H1 (cell line): ENCODE data around the gene DTWD1. TPM values are rescaled to one million over a fixed set of nuclear protein-coding genes. Genes with fewer than 3 reads are reported as not detected.

ENCODE experiments used
- CTCF ChIA-PET: fragments of 300-600 bp; sonication (Branson Sonifier 250); formaldehyde crosslinking; loops from one replicate; lab custom pipeline; 2021; ENCODE audit not compliant: partially characterized antibody; lab: Charles Lee
- POLR2A ChIA-PET: fragments of 300-600 bp; sonication (Branson Sonifier 250); formaldehyde crosslinking; loops from one replicate; lab custom pipeline; 2021; ENCODE audit warnings: inconsistent platforms; ENCODE audit not compliant: partially characterized antibody; lab: Charles Lee
- DNase-seq, 2 experiments: peaks; one replicate each; pipeline versions ENCODE4 v3.0.0 to v3.0.0-alpha.2; 2010 to 2022; ENCODE audit warnings: low spot score in 2 of 2, low read depth in 1 of 2, mixed read lengths in 1 of 2
- FAIRE-seq: peaks from 2 replicates; lab custom pipeline; 2011; peaks lifted over from hg19 to GRCh38; lab: Jason Lieb, UNC
- H2AFZ ChIP-seq: 2 replicates; pipeline ENCODE4 v1.8.1; 2012; ENCODE audit warnings: low read length, inconsistent platforms
- H2AK5ac ChIP-seq: 2 replicates; pipeline ENCODE4 v1.6.1; 2013; ENCODE audit warnings: low read depth, low read length
- H2BK120ac ChIP-seq: replicated peaks from 2 replicates; pipeline ENCODE3; 2013; ENCODE audit warnings: low read depth, low read length, inconsistent platforms
- H2BK12ac ChIP-seq: 2 replicates; pipeline ENCODE4 v1.6.1; 2013; ENCODE audit warnings: low read depth, low read length
- H2BK15ac ChIP-seq: 2 replicates; pipeline ENCODE4 v1.6.1; 2013; ENCODE audit warnings: low read length
- H2BK20ac ChIP-seq: 2 replicates; pipeline ENCODE4 v1.6.1; 2013; ENCODE audit warnings: low read length
- H2BK5ac ChIP-seq: 2 replicates; pipeline ENCODE4 v1.6.1; 2013; ENCODE audit warnings: low read depth, low read length
- H3K14ac ChIP-seq: 2 replicates; pipeline ENCODE4 v1.6.1; 2013; ENCODE audit warnings: inconsistent platforms; ENCODE audit not compliant: insufficient read length
- H3K18ac ChIP-seq: 2 replicates; pipeline ENCODE4 v1.6.1; 2013; ENCODE audit warnings: low read length; ENCODE audit errors: extremely low read depth
- H3K23ac ChIP-seq: 2 replicates; pipeline ENCODE4 v1.6.1; 2013; ENCODE audit warnings: inconsistent platforms; ENCODE audit not compliant: insufficient read length
- H3K23me2 ChIP-seq: 2 replicates; pipeline ENCODE4 v1.6.1; 2013; ENCODE audit warnings: low read depth, low read length
- H3K27ac ChIP-seq: 2 replicates; pipeline ENCODE4 v1.6.1; 2011; ENCODE audit warnings: low read depth, low read length, inconsistent platforms
- H3K27me3 ChIP-seq, 4 experiments: replicated peaks in 1 of 4; 1 replicate in 1 of 4; 2 replicates in 3 of 4; pipeline versions ENCODE4 v1.6.1 to v1.8.1; 2011 to 2013; ENCODE audit warnings: low read length in 3 of 4, mild to moderate bottlenecking in 3 of 4, inconsistent platforms in 2 of 4, mixed read lengths in 2 of 4, moderate library complexity in 1 of 4; ENCODE audit not compliant: control insufficient read depth in 3 of 4, insufficient read depth in 3 of 4; ENCODE audit errors: extremely low read depth in 1 of 4
- H3K36me3 ChIP-seq, 4 experiments: 2 replicates each; pipeline versions ENCODE4 v1.6.1 to v1.8.1; 2011 to 2013; ENCODE audit warnings: mild to moderate bottlenecking in 4 of 4, low read length in 3 of 4, moderate library complexity in 2 of 4, control low read depth in 1 of 4, inconsistent platforms in 1 of 4; ENCODE audit not compliant: insufficient read depth in 4 of 4, control insufficient read depth in 2 of 4
- H3K4ac ChIP-seq: replicated peaks from 2 replicates; pipeline ENCODE3; 2013; ENCODE audit warnings: low read length, low read depth, mixed read lengths, inconsistent platforms; ENCODE audit not compliant: insufficient read length
- H3K4me1 ChIP-seq, 4 experiments: replicated peaks in 1 of 4; 1 replicate in 1 of 4; 2 replicates in 3 of 4; pipeline versions ENCODE4 v1.6.1 to v1.8.1; 2011 to 2013; ENCODE audit warnings: low read length in 3 of 4, inconsistent platforms in 2 of 4, mixed read lengths in 1 of 4; ENCODE audit not compliant: insufficient read depth in 4 of 4, control insufficient read depth in 3 of 4
- H3K4me2 ChIP-seq, 2 experiments: 2 replicates each; pipeline versions ENCODE4 v1.6.1 to v1.8.1; 2011 to 2013; ENCODE audit warnings: low read depth in 2 of 2, low read length in 2 of 2, control low read depth in 1 of 2, inconsistent platforms in 1 of 2, mild to moderate bottlenecking in 1 of 2; ENCODE audit not compliant: insufficient read depth in 1 of 2
- H3K4me3 ChIP-seq, 4 experiments: fragments of 200-600, 300-600 bp in 1 of 4; sonication (generic), shearing (Covaris generic), sonication (Bioruptor Twin) in 1 of 4; 2 replicates each; pipeline versions ENCODE4 v1.5.1 to v1.8.1; 2011 to 2016; ENCODE audit warnings: low read length in 4 of 4, low read depth in 3 of 4, control low read depth in 2 of 4, inconsistent platforms in 2 of 4, mild to moderate bottlenecking in 2 of 4, mixed read lengths in 1 of 4, moderate library complexity in 1 of 4; ENCODE audit not compliant: insufficient read depth in 2 of 4; ENCODE audit errors: extremely low read depth in 1 of 4
- H3K56ac ChIP-seq: replicated peaks from 2 replicates; pipeline ENCODE3; 2013; ENCODE audit warnings: low read depth, mild to moderate bottlenecking, mixed read lengths, low read length, inconsistent platforms; ENCODE audit not compliant: insufficient read length
- H3K79me1 ChIP-seq: 2 replicates; pipeline ENCODE4 v1.6.1; 2013; ENCODE audit warnings: low read depth, low read length, control low read depth
- H3K79me2 ChIP-seq, 2 experiments: 2 replicates each; pipeline versions ENCODE4 v1.6.1 to v1.8.1; 2012 to 2013; ENCODE audit warnings: low read length in 2 of 2, mild to moderate bottlenecking in 2 of 2, inconsistent platforms in 1 of 2; ENCODE audit not compliant: insufficient read depth in 2 of 2, control insufficient read depth in 1 of 2
- H3K9ac ChIP-seq, 4 experiments: replicated peaks in 1 of 4; 1 replicate in 1 of 4; 2 replicates in 3 of 4; pipeline versions ENCODE4 v1.6.1 to v1.8.1; 2011 to 2013; ENCODE audit warnings: low read depth in 3 of 4, low read length in 3 of 4, control low read depth in 2 of 4, mild to moderate bottlenecking in 2 of 4, moderate library complexity in 2 of 4, inconsistent platforms in 1 of 4; ENCODE audit errors: extremely low read depth in 1 of 4
- H3K9me3 ChIP-seq, 2 experiments: 2 replicates each; pipeline versions ENCODE4 v1.6.1 to v1.8.1; 2012 to 2013; ENCODE audit warnings: mild to moderate bottlenecking in 2 of 2, moderate library complexity in 2 of 2, control low read depth in 1 of 2, inconsistent platforms in 1 of 2, low read depth in 1 of 2, low read length in 1 of 2, mixed read lengths in 1 of 2; ENCODE audit not compliant: insufficient read depth in 2 of 2
- H4K20me1 ChIP-seq, 2 experiments: replicated peaks in 1 of 2; 2 replicates each; pipeline versions ENCODE3 to v1.8.1; 2011 to 2013; ENCODE audit warnings: inconsistent platforms in 2 of 2, low read length in 2 of 2, mild to moderate bottlenecking in 1 of 2; ENCODE audit not compliant: insufficient read depth in 2 of 2, control insufficient read depth in 1 of 2
- H4K5ac ChIP-seq: 2 replicates; pipeline ENCODE4 v1.6.1; 2013; ENCODE audit warnings: low read length, low read depth, mixed read lengths, inconsistent platforms; ENCODE audit not compliant: insufficient read length
- H4K8ac ChIP-seq: 2 replicates; pipeline ENCODE4 v1.8.0; 2013; ENCODE audit warnings: mild to moderate bottlenecking, moderate library complexity, low read length, inconsistent platforms; ENCODE audit not compliant: insufficient read depth; ENCODE audit errors: extremely low read depth
- H4K91ac ChIP-seq: replicated peaks from 2 replicates; pipeline ENCODE3; 2013; ENCODE audit warnings: low read length, mixed read lengths, inconsistent platforms; ENCODE audit not compliant: insufficient read length
- CBX5 ChIP-seq: fragments of 300-800, 300-1000 bp; sonication (generic); IDR thresholded peaks from 2 replicates; pipeline ENCODE4 v1.7.1; 2016; ENCODE audit warnings: antibody characterized with exemption, low read length, low read depth
- CBX8 ChIP-seq: fragments of 300-800, 300-1000 bp; sonication (generic); IDR thresholded peaks from 2 replicates; pipeline ENCODE4 v1.7.1; 2016; ENCODE audit warnings: low read depth, low read length, borderline replicate concordance
- HDAC6 ChIP-seq: IDR thresholded peaks from one replicate; pipeline ENCODE4 v1.7.1; 2012; ENCODE audit warnings: low read depth, mild to moderate bottlenecking, inconsistent platforms, low read length, moderate library complexity
- MAFK ChIP-seq: IDR thresholded peaks from 2 replicates; pipeline ENCODE4 v1.6.1; 2012; ENCODE audit warnings: low read depth, mild to moderate bottlenecking, improper control_type of control experiment, low read length
- NANOG ChIP-seq: IDR thresholded peaks from 2 replicates; pipeline ENCODE4 v1.6.1; 2011; ENCODE audit warnings: low read length, low read depth, mild to moderate bottlenecking, inconsistent platforms; ENCODE audit not compliant: insufficient read depth, poor library complexity, severe bottlenecking
- PHF8 ChIP-seq: fragments of 200-600 bp; sonication (generic); conservative IDR thresholded peaks from 2 replicates; pipeline ENCODE4 v1.7.1; 2012; ENCODE audit warnings: low read depth, mild to moderate bottlenecking, inconsistent platforms, low read length, moderate library complexity
- RAD21 ChIP-seq, 2 experiments: IDR thresholded peaks in 1 of 2; conservative IDR thresholded peaks in 1 of 2; 2 replicates each; pipeline ENCODE4 v1.6.1; 2011; ENCODE audit warnings: low read depth in 2 of 2, low read length in 2 of 2, improper control_type of control experiment in 1 of 2, inconsistent platforms in 1 of 2, mild to moderate bottlenecking in 1 of 2, moderate library complexity in 1 of 2
- RFX5 ChIP-seq: IDR thresholded peaks from 2 replicates; pipeline ENCODE4 v1.6.1; 2011; ENCODE audit warnings: low read depth, low read length, improper control_type of control experiment, borderline replicate concordance
- SIX5 ChIP-seq: IDR thresholded peaks from 2 replicates; pipeline ENCODE4 v1.6.1; 2011; ENCODE audit warnings: mild to moderate bottlenecking, low read depth, low read length
- SRF ChIP-seq: IDR thresholded peaks from 2 replicates; pipeline ENCODE4 v1.6.1; 2011; ENCODE audit warnings: mild to moderate bottlenecking, low read depth, low read length, moderate library complexity
- TCF12 ChIP-seq: IDR thresholded peaks from 2 replicates; pipeline ENCODE4 v1.6.1; 2011; ENCODE audit warnings: low read depth, mild to moderate bottlenecking, low read length
- YY1 ChIP-seq: IDR thresholded peaks from 2 replicates; pipeline ENCODE4 v1.6.1; 2011; ENCODE audit warnings: low read depth, mild to moderate bottlenecking, low read length
- WGBS, 2 experiments: shearing (Covaris generic) in 1 of 2; methylation state at CpG; one replicate each; pipeline versions ENCODE4 v1.1.6 to v1.1.7; 2013 to 2015; ENCODE audit warnings: low lambda C conversion rate in 2 of 2, mixed read lengths in 2 of 2, inconsistent platforms in 1 of 2, low coverage in 1 of 2, missing lambda C conversion rate in 1 of 2; ENCODE audit not compliant: insufficient replicate concordance in 2 of 2, insufficient coverage in 1 of 2, insufficient read length in 1 of 2; ENCODE audit errors: extremely low coverage in 1 of 2, missing lambda C conversion rate in 1 of 2; 5-methylcytosine and 5-hydroxymethylcytosine counted together
- polyA plus RNA-seq, 7 experiments: library from polyadenylated mRNA; depleted of rRNA in 3 of 7; stranded (reverse) in 5 of 7; unstranded in 2 of 7; fragments of >200 nt in 5 of 7; fragments of 200-250 nt in 2 of 7; gene quantifications; 1 replicate in 5 of 7; 2 replicates in 1 of 7; 4 replicates in 1 of 7; pipeline versions ENCODE4 v1.2.1 to v1.2.3, GENCODE V29; 2011 to 2013; ENCODE audit warnings: missing spikeins in 2 of 7, mixed read lengths in 2 of 7
- total RNA-seq: library from RNA; stranded (reverse); fragmentation: NEBNext Ultra II Directional; extraction: Animal tissue kit (Norgen Biotek cat#: 25700); gene quantifications from 2 replicates; pipeline ENCODE4 v1.2.1, GENCODE V29; 2021
- TF ChIP-seq, protein P1 (sequence below): IDR thresholded peaks from 2 replicates; pipeline ENCODE4 v1.6.1; 2011; ENCODE audit warnings: low read depth, mild to moderate bottlenecking, low read length; ENCODE audit not compliant: insufficient read depth

The DTWD1 gene
- total and polyA plus RNA-seq, 2 of the 8 experiments (the other 6 are each of a cell fraction or from before 2014, with no cell fraction given), result 10.4 to 32.4 TPM

GRCh38 chr15:49688135-49688790, 67.4 kb downstream of the DTWD1 start:
- no peaks in the 10 kb centered on the region for H3K4me1 ChIP-seq
- H2AK5ac ChIP-seq, result no peak overlapping the region
- H2BK20ac ChIP-seq, result no peak overlapping the region
- no peaks in the 10 kb centered on the region; the same call in 1 of the 2 replicates for H3K23me2 ChIP-seq
- WGBS, 2 experiments, result 90% methylated on average over 3 of the region's 3 CpGs; no CpG with 5 or more reads in 1 of the 2 experiments
- FAIRE-seq, result no peak
- H2BK5ac ChIP-seq, result no peak overlapping the region
- H3K14ac ChIP-seq, result no peak overlapping the region
- no peak overlapping the region for H3K4me2 ChIP-seq
- no peak overlapping the region for H2AFZ ChIP-seq
- POLR2A ChIA-PET, result no interaction called here
- no peak overlapping the region for H4K91ac ChIP-seq
- H3K79me1 ChIP-seq, result no peaks in the 10 kb centered on the region
- H3K18ac ChIP-seq, result no peak overlapping the region
- no peak for DNase-seq
- H4K5ac ChIP-seq, result no peak overlapping the region
- H3K27ac ChIP-seq, result no peak overlapping the region
- no peak overlapping the region for H2BK15ac ChIP-seq
- H3K9me3 ChIP-seq, result no peaks in the 10 kb centered on the region
- no peak overlapping the region for H4K8ac ChIP-seq
- H3K9ac ChIP-seq, result no peak overlapping the region
- no peaks in the 10 kb centered on the region for H3K79me2 ChIP-seq
- no peaks in the 10 kb centered on the region for H3K36me3 ChIP-seq
- H3K27me3 ChIP-seq, result no peaks in the 10 kb centered on the region
- H3K23ac ChIP-seq, result no peak overlapping the region
- H3K4me3 ChIP-seq, result no peak overlapping the region
- H3K56ac ChIP-seq, result no peak overlapping the region
- H3K4ac ChIP-seq, result no peak overlapping the region
- no peak overlapping the region for H2BK120ac ChIP-seq
- CTCF ChIA-PET, result interaction anchor here (0.8 to 1.2 kb wide), 4 partner anchors 9 to 452 kb away, joined by 3 to 4 read pairs (median 3); no protein-coding TSS in a partner anchor
- H4K20me1 ChIP-seq, result no peaks in the 10 kb centered on the region
- no peak overlapping the region for H2BK12ac ChIP-seq
- TF ChIP-seq SRF (no peak), CBX5 (no peak), CBX8 (no peak), PHF8 (no peak), RAD21 (IDR thresholded peaks at IDR 0.05 in 1 of 2, conservative IDR thresholded peaks at IDR 0.05 in 1 of 2; ENCODE audit: low read depth in 2 of 2, low read length in 2 of 2) (no peak), SIX5 (no peak), TCF12 (no peak), HDAC6 (no peak), RFX5 (no peak), YY1 (no peak), MAFK (no peak), NANOG (no peak)
- TF ChIP-seq, protein P1, sequence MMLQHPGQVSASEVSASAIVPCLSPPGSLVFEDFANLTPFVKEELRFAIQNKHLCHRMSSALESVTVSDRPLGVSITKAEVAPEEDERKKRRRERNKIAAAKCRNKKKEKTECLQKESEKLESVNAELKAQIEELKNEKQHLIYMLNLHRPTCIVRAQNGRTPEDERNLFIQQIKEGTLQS, result no peak
